ENCODE data around the gene TMCO6.
"Not testable (repeated sequence)": the region's sequence is repeated elsewhere in the genome, so short reads cannot be mapped to it uniquely, and the experiment has no call there.

DNA sequence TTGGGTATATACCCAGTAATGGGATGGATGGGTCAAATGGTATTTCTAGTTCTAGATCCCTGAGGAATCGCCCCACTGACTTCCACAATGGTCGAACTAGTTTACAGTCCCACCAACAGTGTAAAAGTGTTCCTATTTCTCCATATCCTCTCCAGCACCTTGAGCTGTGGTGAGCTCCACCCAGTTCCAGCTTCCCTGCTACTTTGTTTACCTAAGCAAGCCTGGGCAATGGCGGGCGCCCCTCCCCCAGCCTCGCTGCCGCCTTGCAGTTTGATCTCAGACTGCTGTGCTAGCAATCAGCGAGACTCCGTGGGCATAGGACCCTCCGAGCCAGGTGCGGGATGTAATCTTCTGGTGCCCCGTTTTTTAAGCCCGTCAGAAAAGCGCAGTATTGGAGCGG lies 46.2 kb upstream of the TMCO6 start:
- not testable (repeated sequence) for TF ChIP-seq CTCF (IDR thresholded peaks at IDR 0.05; ENCODE audit: low read length); EZH2 (IDR thresholded peaks at IDR 0.05; ENCODE audit: borderline replicate concordance, low read length)
